Measurements from ENCODE around the gene DNAH8.

- no peak for TF ChIP-seq POLR2A (IDR thresholded peaks at IDR 0.05)
- no peak for TF ChIP-seq CTCF (IDR thresholded peaks at IDR 0.05)
Observed at GRCh38 chr6:39058471-39059147, 343.5 kb downstream of the DNAH8 start.

All from tibial nerve (tissue), 3 donors.